Activated naive CD8-positive, alpha-beta T cell treated with anti-CD3 and anti-CD28 coated beads, Interleukin-2, amount 50 U/mL, for 16 hours (primary cell): Measurements from ENCODE around the gene ITLN2.
A peak's percentile ranks its signal among the peaks of the same experiment; 100 is the strongest.
"Not testable (repeated sequence)": the region's sequence is repeated elsewhere in the genome, so short reads cannot be mapped to it uniquely, and the experiment has no call there.

ENCODE experiments used
- DNase-seq: peaks from one replicate; pipeline ENCODE4 v3.0.0-alpha.2; 2020; ENCODE audit warnings: low read depth, low spot score

Gene ITLN2

DNA sequence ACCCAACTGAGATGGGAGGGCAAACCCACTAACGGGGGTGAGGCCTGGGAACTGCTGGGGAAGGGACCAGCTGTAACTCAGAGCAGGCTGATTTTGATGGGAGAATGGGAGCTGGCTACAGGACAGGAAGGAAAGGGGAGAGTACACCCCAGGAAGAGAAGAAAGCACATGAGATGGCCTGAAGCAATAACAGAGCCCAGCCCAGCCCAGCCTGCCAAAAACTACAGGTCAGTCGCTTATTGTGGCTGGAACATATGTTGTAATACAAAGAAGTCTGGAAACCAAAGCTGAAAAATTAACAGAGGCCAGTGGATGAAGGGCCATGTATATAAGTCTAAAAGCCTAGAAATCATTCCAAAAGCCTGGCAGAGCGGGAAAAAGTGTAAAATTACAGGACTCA, 1.6 kb downstream of the ITLN2 start:
- DNase-seq: no peak

DNA sequence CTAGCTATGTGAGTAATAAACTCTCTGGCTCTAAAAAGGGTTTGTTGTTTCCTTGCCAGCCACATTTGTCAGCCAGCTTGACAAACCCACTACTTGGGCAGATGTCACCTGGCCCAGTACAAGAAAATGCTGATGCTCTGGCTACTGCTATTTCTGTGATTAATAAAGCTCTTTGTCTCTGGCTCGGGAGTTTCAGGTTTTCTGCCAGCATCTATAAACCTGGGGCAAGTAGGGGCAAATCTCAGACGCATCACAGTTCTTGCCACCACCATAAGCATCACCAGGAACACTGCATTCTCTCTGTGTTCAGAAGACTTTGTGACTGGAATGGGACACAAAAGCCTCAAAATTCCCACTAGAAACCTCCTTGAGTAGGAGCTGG, 2.5 kb downstream of the ITLN2 start:
- DNase-seq: no peak

DNA sequence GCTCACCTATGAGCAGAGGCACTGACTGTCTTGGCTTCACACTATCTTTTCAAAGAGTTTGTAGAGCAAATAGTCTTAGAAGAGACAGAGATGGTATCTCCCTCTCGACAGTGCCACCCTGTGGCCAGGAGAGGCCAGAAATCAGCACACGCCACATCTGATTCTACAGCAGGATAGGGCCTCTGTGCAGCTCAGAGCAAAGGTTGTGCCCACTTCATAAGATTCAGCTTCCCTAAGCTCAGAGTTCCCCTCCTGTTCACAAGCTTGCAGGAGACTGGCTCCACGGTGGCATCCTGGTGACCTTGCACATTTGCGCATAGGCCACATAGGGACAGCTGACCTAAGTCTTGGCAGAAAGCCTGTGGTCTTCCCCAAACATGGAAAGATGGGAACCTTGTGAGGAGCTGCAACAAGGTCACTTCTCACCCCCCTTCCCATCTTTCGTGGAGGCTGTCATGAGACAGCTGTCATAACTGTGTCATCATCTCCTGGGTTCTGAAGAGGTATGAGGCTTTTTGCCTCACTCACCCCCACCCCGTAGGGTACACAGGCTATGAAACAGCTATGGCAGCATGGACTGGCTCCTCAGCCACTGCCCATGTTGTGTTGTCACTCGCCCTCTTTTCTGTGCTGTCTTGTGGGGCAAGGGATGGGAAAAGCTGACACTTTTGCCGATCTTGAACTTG, 3.0 kb downstream of the ITLN2 start:
- peak; percentile 29 for DNase-seq

DNA sequence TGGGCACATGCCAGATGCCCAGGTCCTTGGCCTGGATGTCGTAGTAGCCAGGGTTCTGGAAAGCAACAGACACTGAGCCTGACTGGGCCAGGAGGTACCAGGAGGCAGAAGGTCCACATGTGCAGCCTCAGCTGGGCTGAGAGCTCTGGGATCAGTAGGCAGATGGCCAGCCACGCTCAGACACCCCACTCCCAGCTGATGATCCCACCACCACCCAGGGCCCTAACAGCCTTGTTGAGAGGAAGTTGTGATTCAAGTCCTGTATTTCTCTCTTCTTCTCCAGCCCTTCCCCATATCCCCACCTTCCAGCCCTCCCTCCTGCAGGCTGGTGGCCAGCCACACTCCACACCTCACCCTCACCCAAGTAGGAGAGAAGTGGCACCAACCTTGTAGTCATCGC, 4.0 kb downstream of the ITLN2 start:
- no peak for DNase-seq

DNA sequence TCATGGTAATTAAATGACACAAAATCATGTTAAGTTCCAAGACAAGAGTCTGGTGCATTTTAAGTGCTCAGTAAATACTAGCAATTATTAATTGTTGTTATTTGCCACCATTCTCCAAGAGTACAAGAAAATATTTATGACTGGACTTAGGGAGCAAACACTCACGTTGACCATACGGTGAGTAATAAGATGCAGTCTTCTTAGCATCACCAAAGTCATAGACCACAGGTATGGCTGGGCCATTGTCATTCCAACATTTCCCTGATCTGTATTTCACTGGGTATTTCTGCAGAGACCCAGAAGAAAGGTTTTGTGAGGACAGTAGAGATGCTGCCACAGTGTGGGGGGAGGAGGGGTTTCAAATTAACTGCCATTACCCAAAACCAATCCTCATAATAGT, 4.7 kb downstream of the ITLN2 start:
- no peak for DNase-seq

DNA sequence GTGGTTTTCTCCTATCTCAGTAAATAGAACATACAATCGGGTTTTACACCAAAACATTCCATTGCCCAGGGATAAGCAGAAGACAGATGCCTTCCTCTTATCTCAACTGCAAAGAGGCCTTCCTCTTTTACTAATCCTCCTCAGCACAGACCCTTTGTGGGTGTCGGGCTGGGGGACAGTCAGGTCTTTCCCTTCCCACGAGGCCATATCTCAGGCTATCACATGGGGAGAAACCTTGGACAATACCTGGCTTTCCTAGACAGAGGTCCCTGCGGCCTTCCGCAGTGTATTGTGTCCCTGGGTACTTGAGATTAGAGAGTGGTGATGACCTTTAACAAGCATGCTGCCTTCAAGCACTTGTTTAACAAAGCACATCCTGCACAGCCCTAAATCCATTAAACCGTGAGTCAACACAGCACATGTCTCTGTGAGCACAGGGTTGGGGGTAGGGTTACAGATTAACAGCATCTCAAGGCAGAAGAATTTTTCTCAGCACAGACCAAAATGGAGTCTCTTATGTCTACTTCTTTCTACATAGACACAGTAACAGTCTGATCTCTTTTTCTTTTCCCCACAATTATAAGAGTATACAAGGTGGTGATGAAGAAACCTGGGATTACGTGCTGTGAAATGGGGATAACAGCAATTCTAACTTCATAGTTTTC, 5.3 kb downstream of the ITLN2 start:
- DNase-seq: not testable (repeated sequence)

DNA sequence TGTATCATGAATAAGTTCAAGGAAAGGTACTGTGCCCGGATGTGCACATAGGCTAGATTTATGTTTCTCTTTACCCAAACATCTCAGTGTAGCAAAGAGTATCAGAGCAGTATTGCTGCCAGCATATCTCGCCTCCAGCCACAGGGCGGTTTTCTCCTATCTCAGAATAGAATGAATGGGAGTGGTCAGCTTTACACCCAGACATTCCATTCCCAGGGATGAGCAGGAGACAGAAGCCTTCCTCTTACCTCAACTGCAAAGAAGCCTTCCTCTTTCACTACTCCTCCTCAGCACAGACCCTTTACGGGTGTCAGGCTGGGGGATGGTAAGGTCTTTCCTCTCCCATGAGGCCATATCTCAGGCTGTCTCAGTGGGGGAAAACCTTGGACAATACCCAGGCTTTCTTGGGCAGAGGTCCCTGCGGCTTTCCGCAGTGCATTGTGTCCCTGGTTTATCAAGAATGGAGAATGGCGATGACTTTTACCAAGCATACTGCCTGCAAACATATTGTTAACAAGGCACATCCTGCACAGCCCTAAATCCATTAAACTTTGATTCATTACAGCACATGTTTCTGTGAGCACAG, 7.3 kb downstream of the ITLN2 start:
- not testable (repeated sequence) for DNase-seq

DNA sequence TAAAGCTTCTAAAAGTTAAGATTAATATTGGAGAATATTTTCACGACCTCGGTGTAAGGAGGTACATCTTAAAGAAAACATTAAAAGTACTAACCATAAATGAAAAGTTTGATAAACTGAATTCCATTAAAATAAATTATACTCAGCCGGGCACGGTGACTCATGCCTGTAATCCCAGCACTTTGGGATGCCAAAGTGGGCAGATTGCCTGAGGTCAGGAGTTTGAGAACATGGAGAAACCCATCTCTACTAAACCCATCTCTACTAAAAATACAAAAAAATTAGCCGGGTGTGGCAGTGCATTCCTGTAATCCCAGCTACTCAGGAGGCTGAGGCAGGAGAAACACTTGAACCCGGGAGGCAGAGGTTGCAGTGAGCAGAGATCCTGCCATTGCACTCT, 8.7 kb downstream of the ITLN2 start:
- DNase-seq: not testable (repeated sequence)

DNA sequence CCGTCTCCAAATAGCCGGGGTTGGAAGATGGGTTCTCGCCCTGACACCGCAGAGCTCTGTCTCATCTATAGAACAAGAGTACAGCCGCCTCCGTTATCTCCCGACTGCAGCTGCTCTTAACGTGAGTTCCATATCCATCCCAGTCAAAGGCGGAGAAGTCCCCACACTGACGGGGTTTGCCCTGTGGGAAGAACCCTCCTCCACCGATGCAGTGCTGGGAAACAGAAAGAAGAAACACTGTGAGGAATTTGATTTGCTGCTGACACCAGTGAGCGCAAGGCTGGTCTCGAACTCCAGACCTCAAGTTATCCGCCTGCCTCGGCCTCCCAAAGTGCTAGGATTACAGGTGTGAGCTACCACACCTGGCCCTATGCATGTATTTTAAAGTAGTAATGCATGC, 9.5 kb downstream of the ITLN2 start:
- no peak for DNase-seq

DNA sequence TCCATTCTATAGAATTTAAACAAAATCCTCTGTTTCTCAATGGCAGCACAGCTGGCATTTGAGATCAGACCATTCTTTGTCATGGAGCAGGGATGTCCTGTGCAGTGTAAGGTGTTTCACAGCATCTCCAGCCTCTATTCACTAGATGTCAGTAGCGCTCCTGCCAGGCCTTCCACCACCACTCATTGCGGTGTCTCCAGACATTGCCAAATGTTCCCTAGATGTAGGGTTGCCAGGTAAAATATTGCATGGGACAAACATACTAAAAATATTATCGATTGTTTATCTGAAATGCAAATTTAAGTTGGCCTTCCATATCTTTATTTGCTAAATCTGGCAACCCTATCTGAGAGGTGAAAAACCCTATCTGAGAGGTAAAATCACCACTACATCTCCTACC, 11.7 kb downstream of the ITLN2 start:
- DNase-seq: no peak

DNA sequence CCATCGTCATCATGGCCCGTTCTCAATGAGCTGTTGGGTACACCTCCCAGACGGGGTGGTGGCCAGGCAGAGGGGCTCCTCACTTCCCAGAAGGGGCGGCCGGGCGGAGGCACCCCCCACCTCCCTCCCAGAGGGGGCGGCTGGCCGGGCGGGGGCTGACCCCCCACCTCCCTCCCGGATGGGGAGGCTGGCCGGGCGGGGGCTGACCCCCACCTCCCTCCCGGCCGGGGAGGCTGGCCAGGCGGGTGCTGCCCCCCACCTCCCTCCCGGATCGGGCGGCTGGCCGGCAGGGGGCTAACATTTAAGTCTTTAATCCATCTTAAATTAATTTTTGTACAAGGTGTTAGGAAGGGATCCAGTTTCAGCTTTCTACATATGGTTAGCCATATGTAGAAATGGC, 17.9 kb downstream of the ITLN2 start:
- DNase-seq: not testable (repeated sequence)

DNA sequence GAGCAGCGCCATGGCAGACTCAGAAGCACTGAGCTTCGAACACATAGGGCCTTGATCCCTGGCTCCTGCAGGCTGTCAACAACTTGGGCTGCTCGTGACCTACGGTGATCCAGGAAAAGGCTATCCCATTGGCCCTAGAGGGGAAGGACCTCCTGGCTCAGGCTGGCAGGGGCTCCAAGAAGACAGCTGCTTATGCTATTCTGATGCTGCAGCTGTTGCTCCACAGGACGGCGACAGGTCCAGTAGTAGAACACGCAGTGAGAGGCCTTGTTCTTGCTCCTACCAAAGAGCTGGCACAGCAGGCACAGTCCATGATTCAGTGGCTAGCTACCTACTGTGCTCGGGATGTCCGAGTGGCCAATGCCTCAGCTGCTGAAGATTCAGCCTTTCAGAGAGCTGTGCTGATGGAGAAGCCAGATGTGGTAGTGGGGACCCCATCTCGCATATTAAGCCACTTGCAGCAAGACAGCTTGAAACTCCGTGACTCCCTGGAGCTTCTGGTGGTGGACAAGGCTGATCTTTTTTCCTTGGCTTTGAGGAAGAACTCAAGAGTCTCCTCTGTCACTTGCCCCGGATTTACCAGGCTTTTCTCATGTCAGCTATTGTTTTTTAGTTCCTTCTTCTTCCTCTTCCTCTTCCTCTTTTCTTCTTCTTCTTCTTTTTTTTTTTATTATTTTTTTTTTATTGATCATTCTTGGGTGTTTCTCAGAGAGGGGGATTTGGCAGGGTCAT, 18.9 kb downstream of the ITLN2 start:
- DNase-seq: no peak

DNA sequence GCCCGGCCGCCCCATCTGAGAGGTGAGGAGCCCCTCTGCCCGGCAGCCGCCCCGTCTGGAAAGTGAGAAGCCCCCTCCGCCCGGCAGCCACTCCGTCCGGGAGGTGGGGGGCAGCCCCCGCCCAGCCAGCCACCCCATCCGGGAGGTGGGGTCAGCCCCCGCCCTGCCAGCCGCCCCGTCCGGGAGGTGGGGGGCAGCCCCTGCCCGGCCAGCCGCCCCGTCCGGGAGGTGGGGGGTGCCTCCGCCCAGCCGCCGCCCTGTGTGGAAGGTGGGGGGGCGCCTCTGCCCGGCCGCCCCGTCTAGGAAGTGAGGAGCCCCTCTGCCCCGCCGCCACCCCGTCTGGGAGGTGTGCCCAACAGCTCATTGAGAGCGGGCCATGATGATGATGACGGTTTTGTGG, 21.3 kb downstream of the ITLN2 start:
- not testable (repeated sequence) for DNase-seq

DNA sequence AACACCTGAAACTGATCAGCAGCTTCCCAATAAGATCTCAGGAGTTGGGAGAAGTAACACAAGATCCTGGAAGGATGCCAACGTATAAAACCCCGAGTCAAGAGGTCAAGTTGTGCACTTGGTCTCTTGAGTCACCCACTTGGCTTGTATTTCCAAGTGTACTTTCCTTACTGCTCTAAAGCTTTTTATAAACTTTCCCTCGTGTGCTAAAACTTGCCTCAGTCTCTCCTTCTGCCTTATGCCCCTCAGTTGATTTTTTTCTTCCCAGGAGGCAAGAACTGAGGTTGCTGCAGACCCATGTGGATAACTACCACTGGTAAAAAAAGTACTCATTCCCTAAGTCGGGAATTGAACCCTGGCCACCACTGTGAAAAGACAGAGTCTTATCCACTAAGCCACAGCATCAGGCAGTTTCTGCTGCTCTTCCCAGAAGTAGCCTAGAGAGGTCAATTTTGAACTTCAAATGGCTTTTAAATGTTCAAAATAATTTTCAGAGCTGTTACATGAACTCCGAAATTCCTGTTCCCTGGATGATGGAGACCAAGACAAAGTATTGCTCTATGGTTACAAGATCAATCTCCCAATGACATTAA, 28.9 kb downstream of the ITLN2 start:
- DNase-seq: no peak

DNA sequence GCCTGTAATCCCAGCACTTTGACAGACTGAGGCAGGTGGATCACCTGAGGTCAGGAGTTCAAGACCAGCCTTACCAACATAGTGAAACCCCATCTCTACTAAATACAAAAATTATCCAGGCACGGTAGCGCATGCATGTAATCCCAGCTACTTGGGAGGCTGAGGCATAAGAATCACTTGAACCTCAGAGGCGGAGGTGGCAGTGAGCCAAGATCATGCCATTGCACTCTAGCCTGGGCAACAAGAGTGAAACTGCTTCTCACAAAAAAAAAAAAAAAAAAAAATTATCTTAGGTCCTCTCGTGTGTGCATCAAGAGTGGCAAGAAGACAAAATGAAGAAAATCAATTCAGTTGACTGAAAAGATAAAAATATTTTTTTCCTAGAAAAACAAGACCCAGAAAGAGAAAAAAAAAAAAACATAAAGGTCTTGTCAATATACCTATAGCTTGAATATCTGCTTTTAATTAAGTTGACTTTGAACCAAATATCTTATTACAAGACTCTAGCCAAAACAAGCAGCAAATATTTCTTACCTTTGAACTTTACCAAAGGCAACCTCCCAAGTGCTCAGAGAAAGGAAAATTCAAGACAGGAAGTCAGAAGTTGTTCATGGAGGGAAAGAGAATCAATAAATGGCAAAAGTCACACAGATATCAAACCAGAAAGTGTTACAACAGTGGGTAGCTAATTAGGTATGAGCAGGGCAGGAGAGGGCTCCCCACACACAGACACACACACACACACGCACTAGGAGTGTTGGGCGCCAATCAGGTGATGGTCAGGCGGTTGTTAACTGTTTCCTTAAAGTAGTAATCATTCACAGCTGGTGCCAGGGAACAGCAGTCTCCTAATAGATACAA, 29.6 kb downstream of the ITLN2 start:
- DNase-seq: no peak

DNA sequence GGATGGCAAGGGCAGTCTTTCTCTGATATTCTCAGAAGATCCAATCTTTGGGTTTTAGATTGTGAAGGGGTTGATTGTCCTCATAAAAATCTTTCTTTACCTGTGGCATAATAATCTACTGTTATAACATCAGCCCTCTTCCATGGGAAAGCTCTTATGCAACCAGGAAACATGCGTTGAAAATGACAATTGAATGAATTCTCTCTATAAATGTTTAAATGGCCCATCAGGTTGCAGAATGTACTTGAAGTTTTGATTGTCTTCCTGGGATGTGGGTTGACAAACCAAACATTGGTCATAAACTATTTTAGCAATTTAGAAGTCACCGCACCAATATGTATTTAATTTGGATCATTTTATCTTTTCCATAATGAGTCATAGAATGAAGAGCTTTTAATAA, 37.9 kb downstream of the ITLN2 start:
- no peak for DNase-seq

DNA sequence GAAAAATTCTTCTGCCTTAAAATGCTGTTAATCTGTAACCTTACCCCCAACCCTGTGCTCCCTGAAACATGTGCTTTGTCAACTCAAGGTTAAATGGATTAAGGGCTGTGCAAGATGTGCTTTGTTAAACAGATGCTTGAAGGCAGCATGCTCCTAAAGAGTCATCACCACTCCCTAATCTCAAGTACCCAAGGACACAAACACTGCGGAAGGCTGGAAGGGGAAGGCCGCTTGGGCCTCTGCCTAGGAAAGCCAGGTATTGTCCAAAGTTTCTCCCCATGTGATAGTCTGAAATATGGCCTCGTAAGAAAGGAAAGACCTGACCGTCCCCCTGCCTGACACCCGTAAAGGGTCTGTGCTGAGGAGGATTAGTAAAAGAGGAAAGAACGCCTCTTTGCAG, 41.4 kb downstream of the ITLN2 start:
- DNase-seq: not testable (repeated sequence)

DNA sequence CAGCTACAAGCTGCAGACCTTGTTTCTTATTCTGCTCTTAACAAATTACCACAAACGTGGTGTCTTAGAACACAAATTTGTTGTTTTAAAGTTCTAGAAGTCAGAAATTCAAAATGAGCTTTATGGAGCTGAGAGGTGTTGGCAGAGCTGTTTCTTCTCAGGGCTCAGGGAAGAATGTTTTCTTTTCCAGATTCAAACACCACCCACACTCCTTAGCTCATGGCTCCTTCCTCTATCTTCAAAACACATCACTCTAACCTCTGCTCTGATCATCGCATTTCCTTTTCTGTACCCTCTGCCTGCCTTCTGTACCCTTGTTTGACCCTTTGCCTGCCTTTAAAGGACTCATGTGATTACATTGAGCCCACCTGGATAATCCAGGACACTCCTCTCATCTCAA, 42.7 kb downstream of the ITLN2 start:
- no peak for DNase-seq

DNA sequence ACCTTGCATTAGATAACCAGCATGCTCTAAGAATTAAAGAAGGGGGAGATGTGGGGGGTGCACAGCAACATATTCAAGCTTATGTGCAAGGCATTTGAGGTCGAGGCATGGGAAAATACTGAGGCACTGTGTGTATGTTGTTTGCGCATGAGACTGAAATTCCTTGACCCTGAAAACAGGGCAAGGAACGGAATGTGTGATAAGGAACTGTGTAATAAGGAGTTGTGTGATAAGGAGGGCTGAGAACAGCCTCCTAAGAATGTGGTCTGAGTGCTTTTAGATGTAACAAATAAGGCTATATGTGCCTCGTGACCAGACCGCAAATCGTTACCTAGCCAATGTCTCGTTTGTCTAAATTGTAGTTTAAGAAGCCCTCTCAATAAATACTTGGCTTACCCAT, 43.2 kb downstream of the ITLN2 start:
- DNase-seq: no peak

DNA sequence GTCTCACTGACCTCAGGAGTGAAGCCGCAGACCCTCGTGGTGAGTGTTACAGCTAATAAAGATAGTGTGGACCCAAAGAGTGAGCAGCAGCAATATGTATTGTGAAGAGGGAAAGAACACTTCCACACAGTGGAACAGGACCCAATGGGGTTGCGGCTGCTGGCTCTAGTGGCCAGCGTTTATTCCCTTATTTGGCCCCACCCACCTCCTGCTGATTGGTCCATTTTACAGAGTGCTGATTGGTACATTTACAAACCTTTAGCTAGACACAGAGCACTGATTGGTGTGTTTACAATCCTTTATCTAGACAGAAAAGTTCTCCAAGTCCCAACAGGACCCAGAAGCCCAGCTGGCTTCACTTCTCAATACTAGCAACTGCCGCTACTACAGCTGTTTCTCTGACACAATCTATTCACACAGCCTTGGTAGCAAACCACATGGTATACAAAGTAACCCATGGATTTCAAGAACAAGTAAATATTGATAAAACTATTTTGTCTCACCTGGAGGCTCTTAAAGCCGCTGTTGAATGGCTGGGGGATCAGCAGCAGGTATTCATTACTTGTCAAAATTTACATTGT, 44.3 kb downstream of the ITLN2 start:
- no peak for DNase-seq

DNA sequence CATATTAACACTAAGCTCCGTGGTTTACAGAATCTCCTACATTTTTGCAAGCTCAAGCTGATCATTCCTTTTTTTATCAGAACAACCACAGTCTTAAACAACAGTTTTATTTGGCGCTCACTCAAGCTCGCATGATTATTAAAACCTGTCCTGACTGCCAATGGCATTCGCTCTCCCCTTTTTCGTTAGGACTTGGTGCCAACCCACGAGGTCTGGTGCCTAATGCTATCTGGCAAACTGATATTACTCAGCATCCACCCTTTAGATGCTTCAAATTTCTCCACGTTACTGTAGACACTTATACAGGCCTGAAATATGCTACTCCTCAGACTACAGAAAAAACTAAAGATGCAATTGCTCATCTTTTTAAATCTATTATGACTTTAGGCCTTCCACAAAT, 46.6 kb downstream of the ITLN2 start:
- no peak for DNase-seq
